ENCODE data around the gene SCG5.

The SCG5 gene

DNA sequence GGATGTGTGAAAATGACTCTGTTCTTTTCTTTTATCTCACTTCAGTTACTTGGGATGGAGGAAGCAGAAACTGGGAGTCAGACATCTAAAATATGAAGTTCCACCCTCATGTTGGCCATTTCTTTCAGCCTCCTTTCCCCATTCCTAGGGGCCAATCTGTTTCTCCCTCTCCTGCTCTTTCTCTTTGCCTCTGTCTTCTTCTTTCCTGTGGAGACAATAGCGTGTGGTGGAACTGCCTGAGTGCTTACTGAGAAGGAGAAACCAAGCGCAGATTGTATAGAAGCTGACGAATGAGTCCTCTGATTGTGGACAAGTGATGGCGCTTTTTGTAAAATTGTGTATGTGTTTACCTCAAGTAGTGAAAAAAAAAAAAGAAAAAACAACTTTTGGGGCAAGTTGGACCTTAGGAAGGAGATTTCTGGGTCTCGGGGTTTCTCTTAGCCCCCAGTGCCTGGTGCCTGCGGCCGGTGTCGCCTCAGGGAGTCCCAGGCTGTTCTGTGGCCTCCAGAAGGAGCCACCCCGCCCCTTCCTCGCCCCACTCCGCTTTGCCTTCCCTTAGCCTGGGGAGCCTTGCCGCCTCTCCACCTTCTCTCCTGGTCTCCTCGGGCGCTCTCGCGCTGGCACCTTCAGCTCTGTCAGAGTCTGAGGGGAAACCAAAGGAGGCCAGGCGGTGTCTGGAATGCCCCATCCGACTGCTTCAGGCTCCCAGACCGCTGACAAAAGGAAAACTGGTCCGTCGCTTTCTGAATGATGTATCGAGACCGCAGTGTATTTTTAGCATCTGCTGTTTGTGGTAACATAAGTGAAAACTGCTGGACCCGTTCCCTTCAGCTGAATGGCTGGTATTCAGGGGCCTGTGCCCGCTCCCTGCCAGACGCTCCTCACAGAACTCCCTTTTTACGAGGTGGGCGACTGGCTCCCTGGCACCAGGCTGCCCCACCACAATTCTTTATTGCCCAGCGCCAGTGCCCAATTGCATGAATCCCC is 30.1 kb downstream of the SCG5 start:
- DNase-seq (ENCODE audit: low spot score) = no peak
- TF ChIP-seq, protein P1, sequence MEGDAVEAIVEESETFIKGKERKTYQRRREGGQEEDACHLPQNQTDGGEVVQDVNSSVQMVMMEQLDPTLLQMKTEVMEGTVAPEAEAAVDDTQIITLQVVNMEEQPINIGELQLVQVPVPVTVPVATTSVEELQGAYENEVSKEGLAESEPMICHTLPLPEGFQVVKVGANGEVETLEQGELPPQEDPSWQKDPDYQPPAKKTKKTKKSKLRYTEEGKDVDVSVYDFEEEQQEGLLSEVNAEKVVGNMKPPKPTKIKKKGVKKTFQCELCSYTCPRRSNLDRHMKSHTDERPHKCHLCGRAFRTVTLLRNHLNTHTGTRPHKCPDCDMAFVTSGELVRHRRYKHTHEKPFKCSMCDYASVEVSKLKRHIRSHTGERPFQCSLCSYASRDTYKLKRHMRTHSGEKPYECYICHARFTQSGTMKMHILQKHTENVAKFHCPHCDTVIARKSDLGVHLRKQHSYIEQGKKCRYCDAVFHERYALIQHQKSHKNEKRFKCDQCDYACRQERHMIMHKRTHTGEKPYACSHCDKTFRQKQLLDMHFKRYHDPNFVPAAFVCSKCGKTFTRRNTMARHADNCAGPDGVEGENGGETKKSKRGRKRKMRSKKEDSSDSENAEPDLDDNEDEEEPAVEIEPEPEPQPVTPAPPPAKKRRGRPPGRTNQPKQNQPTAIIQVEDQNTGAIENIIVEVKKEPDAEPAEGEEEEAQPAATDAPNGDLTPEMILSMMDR (IDR thresholded peaks at IDR 0.05; ENCODE audit: borderline replicate concordance, control extremely low read depth, extremely low read depth, insufficient read depth, missing control alignments) = no peak
- in situ Hi-C loops (cut with MboI; ENCODE audit: low sequenced_read_pairs, unreplicated experiment) = loop anchor here (25.0 kb wide), 1 partner anchor 316 kb away; no protein-coding TSS in a partner anchor

DNA sequence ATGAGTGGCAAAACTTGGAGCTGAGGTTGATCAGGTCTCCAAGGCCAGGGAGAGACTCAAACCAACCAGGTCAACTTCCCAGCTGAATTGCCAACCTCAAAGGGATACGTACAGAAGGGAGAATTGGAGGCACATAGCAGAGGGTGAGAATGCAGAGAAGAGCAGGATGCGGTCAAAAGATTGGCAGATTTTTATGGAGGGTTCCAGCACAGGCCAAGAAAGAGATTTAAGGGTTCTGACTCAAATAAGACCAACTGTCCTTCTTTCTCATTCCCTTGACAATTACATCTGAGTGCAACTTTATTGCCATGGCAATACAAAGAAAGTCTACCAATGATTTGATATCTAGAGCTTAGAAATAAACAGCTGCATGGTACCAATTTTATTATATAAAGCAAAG is 33.2 kb downstream of the SCG5 start:
- in situ Hi-C loops (cut with MboI; ENCODE audit: low sequenced_read_pairs, unreplicated experiment) = loop anchor here (25.0 kb wide), 1 partner anchor 313 kb away; no protein-coding TSS in a partner anchor
- TF ChIP-seq, protein P1 (IDR thresholded peaks at IDR 0.05; ENCODE audit: borderline replicate concordance, control extremely low read depth, extremely low read depth, insufficient read depth, missing control alignments) = no peak
- DNase-seq (ENCODE audit: low spot score) = no peak

DNA sequence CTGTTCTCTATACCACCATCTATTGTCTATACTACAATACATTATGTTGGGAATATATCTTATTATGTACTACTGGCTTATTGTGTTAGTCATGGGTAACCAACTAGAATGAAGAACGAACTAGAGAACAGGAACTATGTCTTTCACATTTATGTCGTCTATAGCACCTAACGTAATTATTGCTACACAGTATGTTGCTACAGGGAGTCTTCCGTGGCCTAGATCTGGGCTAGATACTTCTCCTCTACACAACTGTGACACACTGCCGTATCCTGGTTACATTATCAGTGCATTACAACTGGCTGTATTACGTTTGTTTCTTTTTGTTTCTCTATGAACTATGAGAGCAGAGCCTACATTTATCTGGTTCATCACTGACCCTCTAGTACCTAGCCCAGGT is 34.0 kb downstream of the SCG5 start:
- in situ Hi-C loops (cut with MboI; ENCODE audit: low sequenced_read_pairs, unreplicated experiment) = no loop called here
- no peak for DNase-seq (ENCODE audit: low spot score)
- TF ChIP-seq, protein P1 (IDR thresholded peaks at IDR 0.05; ENCODE audit: borderline replicate concordance, control extremely low read depth, extremely low read depth, insufficient read depth, missing control alignments) = no peak

DNA sequence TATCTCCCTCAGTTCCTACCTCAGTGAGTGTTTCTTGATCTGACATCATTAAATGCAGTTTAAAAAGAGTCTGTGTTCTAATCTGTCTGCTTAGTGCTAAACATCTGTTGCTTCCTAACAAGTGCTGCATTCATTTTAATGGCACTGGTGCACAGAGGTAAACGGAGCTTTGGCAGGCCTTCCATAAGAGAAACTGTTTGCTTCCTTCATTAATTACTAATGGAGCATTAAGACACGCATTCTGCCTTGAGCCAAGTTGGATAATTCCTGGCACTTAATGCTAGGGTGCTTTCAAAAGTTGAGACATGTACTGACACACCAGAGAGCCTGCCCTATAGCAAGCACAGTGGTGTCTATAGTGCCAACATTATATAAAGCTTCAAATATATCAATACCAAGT is 34.7 kb downstream of the SCG5 start:
- TF ChIP-seq, protein P1 (IDR thresholded peaks at IDR 0.05; ENCODE audit: borderline replicate concordance, control extremely low read depth, extremely low read depth, insufficient read depth, missing control alignments) = no peak
- in situ Hi-C loops (cut with MboI; ENCODE audit: low sequenced_read_pairs, unreplicated experiment) = no loop called here
- no peak for DNase-seq (ENCODE audit: low spot score)

DNA sequence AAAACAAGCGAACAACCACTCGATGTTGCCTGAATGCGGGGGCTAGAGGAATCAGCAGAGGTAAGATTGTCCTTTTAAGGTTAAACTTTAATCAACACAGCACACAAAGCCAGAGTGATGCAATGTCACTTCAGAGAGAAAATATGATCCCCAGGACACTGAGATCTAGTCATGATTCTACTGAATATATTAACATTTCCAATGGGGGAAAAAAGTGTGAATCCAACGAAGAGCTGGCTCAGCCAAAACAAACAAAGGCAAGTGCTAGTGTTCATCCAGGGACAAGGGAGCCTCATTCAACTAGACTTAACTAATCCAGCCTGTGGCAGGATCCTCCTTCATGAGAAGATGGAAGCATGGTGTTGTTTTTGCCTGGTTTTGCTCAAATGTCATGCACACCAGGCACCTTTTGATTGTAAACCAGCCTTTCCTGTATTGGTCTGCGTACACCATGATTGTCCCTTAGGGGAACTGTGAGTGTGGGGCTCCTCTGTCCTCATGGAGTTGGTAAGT is 35.8 kb downstream of the SCG5 start:
- in situ Hi-C loops (cut with MboI; ENCODE audit: low sequenced_read_pairs, unreplicated experiment) = no loop called here
- TF ChIP-seq, protein P1 (IDR thresholded peaks at IDR 0.05; ENCODE audit: borderline replicate concordance, control extremely low read depth, extremely low read depth, insufficient read depth, missing control alignments) = no peak
- DNase-seq (ENCODE audit: low spot score) = no peak

DNA sequence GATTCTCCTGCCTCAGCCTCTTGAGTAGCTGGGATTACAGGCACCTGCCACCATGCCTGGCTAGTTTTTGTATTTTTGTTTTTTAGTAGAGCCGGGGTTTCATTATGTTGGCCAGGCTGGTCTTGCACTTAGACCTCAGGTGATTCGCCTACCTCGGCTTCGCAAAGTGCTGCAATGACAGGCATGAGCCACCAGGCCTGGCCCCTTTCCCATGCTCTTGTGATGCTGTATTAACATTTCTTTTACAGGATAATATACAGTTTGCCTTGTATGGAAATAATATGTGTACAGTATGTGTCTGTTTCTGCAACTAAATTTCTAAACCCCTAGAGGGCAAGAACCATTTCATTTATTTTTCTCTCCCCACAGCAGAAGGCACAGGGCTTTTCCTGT is 37.8 kb downstream of the SCG5 start:
- in situ Hi-C loops (cut with MboI; ENCODE audit: low sequenced_read_pairs, unreplicated experiment) = no loop called here
- TF ChIP-seq, protein P1 (IDR thresholded peaks at IDR 0.05; ENCODE audit: borderline replicate concordance, control extremely low read depth, extremely low read depth, insufficient read depth, missing control alignments) = no peak
- no peak for DNase-seq (ENCODE audit: low spot score)
